NCI-H226 (cell line): ENCODE measurements around the gene CLPTM1L.
"Not testable (repeated sequence)": the region's sequence is repeated elsewhere in the genome, so short reads cannot be mapped to it uniquely, and the experiment has no call there.

Experiments
- DNase-seq: peaks from one replicate; pipeline ENCODE4 v3.0.0-alpha.2; 2015

Gene CLPTM1L

DNA sequence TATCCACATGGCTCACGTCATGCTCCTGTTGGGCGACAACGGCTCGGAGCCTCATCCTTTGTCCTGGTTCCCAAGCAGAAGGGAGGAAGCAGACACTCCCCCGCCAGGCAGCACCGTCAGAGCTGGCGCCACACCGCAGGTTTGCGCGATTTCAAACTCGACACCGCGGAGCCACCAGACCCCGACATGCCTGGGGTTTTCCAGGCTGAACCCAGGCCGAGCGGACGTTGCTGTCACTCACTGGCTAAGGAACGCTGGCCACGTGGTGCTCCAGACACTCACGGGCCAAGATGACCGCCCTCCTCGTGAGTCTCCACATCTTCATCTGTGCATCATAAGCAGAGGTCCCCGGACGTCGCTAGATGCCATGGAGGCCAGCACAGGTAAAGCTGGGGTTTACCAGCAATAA is 59.0 kb downstream of the CLPTM1L start:
- DNase-seq = no peak

GRCh38 chr5:1285141-1285540 is 59.8 kb downstream of the CLPTM1L start:
- no peak for DNase-seq

- not testable (repeated sequence) for DNase-seq
Measured at GRCh38 chr5:1284336-1284970, 60.4 kb downstream of the CLPTM1L start.

GRCh38 chr5:1283729-1284041 is 61.2 kb downstream of the CLPTM1L start:
- not testable (repeated sequence) for DNase-seq

DNA sequence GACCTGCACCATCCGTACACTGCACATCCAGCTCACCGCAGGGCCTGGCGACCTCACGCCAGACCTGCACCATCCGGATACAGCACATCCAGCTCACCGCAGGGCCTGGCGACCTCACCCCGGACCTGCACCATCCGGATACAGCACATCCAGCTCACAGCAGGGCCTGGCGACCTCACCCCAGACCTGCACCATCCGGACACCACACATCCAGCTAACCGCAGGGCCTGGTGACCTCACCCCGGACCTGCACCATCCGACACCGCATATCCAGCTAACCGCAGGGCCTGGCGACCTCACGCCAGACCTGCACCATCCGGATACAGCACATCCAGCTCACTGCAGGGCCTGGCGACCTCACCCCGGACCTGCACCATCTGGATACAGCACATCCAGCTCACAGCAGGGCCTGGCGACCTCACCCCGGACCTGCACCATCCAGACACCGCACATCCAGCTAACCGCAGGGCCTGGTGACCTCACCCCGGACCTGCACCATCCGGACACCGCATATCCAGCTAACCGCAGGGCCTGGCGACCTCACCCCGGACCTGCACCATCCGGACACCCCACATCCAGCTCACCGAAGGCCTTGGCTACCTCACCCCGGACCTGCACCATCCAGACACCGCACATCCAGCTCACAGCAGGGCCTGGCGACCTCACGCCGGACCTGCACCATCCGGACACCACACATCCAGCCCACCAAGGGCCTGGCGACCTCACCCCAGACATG is 61.7 kb downstream of the CLPTM1L start:
- not testable (repeated sequence) for DNase-seq

DNA sequence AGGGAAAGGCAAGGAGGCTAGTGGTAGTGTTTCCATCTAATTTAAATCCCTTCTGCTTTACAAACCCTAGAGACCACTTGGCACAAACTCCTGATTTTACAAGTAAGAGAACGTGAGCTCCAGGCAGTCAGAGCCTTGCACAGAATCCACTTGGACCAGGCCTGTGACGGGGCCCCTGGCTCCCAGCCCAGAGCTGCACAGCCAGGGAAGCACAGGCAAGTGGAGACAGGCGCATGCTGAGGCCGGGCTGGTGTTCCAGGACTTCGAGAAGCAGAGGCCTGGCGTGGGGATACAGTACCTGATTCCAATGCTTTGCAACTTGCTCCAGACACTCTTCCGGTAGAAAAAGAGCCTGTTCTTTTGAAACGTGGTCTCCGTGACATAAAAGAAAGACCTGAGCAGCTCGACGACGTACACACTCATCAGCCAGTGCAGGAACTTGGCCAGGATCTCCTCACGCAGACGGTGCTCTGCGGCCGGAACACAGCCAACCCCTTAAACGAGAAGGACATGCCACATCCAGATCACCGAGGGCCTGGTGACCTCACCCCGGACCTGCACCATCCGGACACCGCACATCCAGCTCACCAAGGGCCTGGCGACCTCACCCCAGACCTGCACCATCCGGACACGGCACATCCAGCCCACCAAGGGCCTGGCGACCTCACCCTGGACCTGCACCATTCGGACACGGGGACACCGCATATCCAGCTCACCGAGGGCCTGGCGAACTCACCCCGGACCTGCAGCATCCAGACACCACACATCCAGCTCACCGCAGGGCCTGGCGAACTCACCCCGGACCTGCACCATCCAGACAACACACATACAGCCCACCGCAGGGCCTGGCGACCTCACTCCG is 62.5 kb downstream of the CLPTM1L start:
- DNase-seq = no peak

DNA sequence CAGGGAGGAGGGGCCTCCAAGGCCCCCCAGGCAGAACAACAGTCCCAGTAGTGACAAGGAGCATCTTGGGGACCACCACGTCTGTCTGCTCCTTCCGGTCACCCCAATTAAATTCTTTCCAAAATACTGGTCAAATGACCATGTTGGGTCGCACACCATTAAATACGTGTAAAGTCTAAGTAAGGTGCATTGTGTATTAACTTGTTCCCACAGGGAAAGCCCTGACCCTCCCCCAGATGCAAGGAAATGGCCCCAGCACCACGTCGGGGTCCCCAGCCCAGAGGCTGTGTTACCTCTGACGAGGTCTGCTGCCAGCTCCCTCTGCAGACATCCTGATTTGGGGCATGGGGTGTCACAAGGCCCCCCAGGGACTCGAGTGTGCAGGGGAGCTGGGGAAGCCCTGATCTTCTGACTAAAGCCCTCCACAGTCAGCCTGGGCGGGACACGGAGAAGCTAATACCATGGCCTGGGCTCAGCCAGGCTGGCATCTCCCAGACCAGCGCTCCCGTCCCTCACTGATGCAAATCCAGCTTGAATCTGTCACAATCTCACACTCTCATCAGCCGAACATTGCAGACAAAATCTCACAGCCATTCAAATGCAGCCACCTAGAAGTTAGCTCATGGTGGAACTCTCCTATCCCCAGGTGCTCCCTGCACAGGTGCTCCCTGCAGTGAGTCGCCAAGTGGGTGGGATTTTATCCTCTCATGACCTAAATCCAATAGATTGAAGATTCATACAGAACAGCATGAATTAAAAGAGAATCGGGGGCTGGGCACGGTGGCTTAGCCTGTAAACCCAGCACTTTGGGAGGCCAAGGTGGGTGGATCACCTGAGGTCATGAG is 63.6 kb downstream of the CLPTM1L start:
- DNase-seq = no peak

DNA sequence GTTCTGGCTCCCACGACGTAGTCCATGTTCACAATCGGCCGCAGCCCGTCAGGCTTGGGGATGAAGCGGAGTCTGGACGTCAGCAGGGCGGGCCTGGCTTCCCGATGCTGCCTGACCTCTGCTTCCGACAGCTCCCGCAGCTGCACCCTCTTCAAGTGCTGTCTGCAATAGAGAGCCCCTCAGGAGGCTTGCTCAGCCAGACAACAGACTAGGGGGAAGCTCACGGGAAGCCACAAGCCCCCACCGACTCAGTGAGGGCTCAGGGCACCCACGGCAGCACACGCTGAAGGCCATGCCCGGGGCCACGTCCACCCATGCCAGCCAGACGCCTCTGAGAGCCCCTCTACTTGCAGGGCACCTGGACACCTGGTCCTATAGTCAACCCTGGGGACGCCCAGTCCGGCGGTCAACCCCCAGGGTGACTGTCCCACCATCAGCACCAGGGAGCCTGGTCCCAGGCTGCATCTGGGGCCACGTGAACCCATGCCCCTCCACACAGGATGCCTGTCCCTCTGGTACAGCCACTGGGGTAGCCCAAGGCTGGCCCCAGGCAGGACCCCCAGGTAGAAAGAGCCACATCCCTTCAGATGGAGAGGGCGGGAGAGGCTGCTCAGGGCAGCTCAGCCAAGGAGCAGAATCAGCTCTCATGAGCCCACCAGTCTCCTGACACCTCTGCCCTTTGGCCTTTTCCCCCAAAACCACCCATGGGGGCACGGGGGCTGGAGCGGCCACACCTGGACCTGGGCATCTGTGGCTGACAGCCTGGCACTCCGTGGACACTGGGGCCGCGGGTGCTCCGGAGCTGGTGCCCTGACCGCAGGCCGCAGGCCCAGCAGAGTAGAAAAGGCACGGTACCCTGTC is 64.5 kb downstream of the CLPTM1L start:
- DNase-seq = no peak

GRCh38 chr5:1279443-1280151 is 65.3 kb downstream of the CLPTM1L start:
- no peak for DNase-seq

DNA sequence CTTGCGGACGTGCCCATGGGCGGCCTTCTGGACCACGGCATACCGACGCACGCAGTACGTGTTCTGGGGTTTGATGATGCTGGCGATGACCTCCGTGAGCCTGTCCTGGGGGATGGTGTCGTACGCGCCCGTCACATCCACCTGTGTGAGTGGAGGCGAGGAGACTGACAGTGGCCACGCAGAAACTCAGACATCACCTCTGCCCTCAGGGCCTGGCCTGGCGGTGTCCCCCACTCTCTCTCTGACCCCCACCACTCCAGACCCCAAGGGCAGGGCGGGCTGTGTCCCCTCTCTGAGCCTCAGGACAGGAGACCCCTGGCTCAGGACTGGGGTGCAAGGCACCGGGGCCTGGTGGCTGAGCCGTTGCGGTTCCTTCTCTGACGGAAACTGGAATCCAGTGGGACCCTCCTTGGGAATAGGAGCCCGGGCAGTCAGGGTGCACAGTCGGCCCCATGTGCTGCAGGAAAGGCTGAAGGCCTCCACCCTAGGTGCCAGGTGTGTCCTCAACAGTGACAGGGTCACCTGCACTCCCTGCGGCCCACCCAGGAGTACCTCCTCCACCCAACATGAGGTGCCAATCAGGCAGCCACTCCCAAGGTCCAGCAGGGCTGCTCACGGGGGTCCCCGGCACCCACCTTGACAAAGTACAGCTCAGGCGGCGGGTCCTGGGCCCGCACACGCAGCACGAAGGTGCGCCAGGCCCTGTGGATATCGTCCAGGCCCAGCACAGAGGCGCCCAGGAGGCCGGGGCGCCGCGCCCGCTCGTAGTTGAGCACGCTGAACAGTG is 66.0 kb downstream of the CLPTM1L start:
- no peak for DNase-seq

DNA sequence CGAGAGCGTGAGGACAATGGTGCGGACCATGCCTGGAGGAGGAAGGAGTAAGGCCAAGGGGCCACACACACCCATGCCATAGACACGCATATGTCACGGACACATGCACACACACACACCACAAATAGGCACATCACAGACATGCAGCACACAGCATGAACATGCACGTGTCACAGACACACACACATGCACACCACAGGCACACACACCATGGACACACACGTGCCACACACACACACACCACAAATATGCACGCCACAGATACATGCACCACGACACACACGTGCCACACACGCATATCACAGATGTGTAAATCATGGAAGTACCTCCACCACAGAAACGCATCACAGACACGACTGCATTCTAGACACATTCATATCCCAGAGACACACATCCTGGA is 66.7 kb downstream of the CLPTM1L start:
- no peak for DNase-seq

- DNase-seq = no peak
Measured at GRCh38 chr5:1277781-1278180, 67.1 kb downstream of the CLPTM1L start.

- no peak for DNase-seq
Measured at GRCh38 chr5:1277331-1277730, 67.6 kb downstream of the CLPTM1L start.

DNA sequence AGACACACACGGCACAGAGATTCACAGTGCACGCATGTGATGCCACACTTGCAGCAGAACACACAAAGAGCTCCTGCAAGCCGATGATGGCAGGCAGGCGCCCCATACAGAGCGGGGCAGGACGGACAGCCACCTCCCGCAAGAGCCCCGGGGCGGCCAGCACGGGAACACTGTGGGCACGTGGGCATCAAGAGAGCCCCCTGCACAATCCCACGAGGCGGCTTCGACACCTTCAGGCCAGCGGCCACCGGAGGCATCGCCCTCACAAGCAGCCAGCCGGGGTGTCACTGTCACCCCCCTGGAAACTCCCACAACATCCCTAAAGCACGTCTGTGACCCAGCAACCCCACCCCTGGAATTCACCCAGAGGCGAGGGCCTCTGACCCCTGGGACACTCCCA is 68.0 kb downstream of the CLPTM1L start:
- DNase-seq = no peak

DNA sequence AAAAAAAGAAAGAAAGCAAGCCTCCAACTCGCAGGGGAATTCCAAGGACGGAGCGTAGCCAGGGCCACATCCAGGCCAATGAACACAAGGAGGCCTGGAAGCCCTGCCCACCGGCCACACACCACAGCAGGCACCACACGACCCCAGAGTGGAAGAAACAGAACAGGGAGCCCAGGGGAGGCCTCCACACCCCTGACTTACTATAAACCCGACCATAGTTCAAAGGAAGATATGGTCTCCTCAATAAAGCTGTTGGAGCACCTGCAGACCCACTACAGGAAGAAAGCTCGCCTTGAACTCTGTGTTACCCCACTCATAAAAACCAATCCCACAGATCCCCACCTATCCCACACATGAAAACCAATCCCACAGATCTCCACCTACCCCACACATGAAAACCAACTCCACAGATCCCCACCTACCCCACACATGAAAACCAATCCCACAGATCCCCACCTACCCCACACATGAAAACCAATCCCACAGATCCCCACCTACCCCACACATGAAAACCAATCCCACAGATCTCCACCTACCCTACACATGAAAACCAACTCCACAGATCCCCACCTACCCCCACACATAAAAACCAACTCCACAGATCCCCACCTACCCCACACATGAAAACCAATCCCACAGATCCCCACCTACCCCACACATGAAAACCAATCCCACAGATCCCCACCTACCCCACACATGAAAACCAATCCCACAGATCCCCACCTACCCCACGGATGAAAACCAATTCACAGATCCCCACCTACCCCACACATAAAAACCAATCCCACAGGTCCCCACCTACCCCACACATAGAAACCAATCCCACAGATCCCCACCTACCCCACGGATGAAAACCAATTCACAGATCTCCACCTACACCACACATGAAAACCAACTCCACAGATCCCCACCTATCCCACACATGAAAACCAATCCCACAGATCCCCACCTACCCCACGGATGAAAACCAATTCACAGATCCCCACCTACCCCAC is 69.2 kb downstream of the CLPTM1L start:
- DNase-seq = not testable (repeated sequence)

DNA sequence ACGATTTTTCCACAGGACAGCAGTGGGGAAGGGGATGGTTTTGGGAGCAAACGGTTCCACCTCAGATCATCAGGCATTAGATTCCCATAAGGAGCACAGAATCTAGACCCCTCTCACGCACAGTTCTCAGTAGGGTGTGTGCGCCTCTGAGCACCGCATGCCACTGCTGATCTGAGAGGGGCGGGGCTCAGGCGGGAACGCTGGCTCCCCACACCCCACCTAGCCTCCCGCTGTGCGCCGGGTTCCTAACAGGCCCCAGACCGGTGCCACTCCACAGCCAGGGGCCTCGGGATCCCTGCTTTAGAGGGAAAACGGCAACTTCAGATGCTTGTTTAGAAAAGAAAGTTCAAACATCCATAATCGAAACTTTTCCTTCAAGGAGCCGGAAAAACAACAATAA is 70.4 kb downstream of the CLPTM1L start:
- no peak for DNase-seq

GRCh38 chr5:1273745-1274144 is 71.2 kb downstream of the CLPTM1L start:
- DNase-seq = no peak

- DNase-seq = no peak
Measured at GRCh38 chr5:1272201-1272600, 72.7 kb downstream of the CLPTM1L start.
